Body of pancreas (tissue), 4 donors: ENCODE results near the gene GLIS1.

Experiments used
- POLR2A ChIP-seq, 3 donors: fragments of 450-650 bp; IDR thresholded peaks; one replicate each; pipeline ENCODE4 v1.6.1; 2016; ENCODE audit warnings: antibody characterized with exemption in 3 of 3, mild to moderate bottlenecking in 2 of 3
- TF ChIP-seq, protein P1 (sequence below), 7 experiments: fragments of 450-650 bp in 4 of 7; fragments of 200-600 bp in 3 of 7; sonication (generic) in 3 of 7; IDR thresholded peaks; one replicate each; pipeline ENCODE4 v1.5.1; 2016 to 2019; ENCODE audit warnings: antibody characterized with exemption in 7 of 7

DNA sequence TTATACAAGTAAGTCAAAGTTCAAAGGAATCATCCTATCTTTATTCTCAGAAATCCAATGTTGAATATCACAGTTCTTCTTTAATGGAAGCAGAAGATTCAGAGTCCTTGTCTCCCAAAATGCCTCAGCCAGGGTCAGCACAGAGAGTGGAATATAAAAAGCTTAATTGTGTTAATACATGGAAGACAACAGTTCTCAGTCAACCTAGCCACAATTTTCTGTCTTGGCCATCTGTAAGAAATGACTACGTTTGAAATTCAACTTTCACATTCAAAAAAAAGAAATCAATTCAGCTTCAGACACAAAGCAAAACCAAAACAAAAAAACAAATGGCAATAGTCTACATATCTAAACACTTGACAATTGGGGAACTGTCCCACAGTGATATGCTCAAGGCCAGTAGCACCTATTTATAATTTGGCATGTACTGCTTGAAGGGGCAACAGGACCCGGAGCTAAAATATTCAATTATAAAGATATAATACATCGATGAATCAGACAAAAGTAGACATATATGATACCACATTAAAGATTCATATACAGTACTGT, 27.3 kb upstream of the GLIS1 start:
- TF ChIP-seq, protein P1, sequence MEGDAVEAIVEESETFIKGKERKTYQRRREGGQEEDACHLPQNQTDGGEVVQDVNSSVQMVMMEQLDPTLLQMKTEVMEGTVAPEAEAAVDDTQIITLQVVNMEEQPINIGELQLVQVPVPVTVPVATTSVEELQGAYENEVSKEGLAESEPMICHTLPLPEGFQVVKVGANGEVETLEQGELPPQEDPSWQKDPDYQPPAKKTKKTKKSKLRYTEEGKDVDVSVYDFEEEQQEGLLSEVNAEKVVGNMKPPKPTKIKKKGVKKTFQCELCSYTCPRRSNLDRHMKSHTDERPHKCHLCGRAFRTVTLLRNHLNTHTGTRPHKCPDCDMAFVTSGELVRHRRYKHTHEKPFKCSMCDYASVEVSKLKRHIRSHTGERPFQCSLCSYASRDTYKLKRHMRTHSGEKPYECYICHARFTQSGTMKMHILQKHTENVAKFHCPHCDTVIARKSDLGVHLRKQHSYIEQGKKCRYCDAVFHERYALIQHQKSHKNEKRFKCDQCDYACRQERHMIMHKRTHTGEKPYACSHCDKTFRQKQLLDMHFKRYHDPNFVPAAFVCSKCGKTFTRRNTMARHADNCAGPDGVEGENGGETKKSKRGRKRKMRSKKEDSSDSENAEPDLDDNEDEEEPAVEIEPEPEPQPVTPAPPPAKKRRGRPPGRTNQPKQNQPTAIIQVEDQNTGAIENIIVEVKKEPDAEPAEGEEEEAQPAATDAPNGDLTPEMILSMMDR (IDR thresholded peaks at IDR 0.05), result no peak
- TF ChIP-seq POLR2A (IDR thresholded peaks at IDR 0.05), result no peak
